ENCODE data around the gene ZNF672. TPM values are rescaled to one million over a fixed set of nuclear protein-coding genes. Genes with fewer than 3 reads are reported as not detected.
A peak's percentile ranks its signal among the peaks of the same experiment; 100 is the strongest.
"Not testable (repeated sequence)": the region's sequence is repeated elsewhere in the genome, so short reads cannot be mapped to it uniquely, and the experiment has no call there.

Gene ZNF672
- polyA plus RNA-seq, 3 donors from 2014 or later = 17.1 to 36.9 (median 29.3) TPM

- no peaks in the 10 kb centered on the region for H3K36me3 Mint-ChIP-seq
- H3K4me1 Mint-ChIP-seq = peaks cover under 1 to 7% of the 10 kb centered on the region in 2 donors
- no peaks in the 10 kb centered on the region for H3K9me3 Mint-ChIP-seq
- H3K27me3 Mint-ChIP-seq (ENCODE audit: low read depth in 3 of 3) = peaks cover 3 to 9% (median 6%) of the 10 kb centered on the region in 3 donors
- no peak overlapping the region for H3K27ac Mint-ChIP-seq
- H3K4me3 Mint-ChIP-seq = no peak overlapping the region
- no peak for DNase-seq
Measured at GRCh38 chr1:248881261-248881660, 43.2 kb downstream of the ZNF672 start.

GRCh38 chr1:248882427-248882826, 44.4 kb downstream of the ZNF672 start:
- not testable (repeated sequence) for H3K9me3 Mint-ChIP-seq; H3K4me3 Mint-ChIP-seq; H3K27me3 Mint-ChIP-seq (ENCODE audit: low read depth in 3 of 3); H3K4me1 Mint-ChIP-seq; H3K27ac Mint-ChIP-seq; DNase-seq; H3K36me3 Mint-ChIP-seq

- Mint-ChIP-seq H3K4me3 (no peak overlapping the region), H3K4me1 (no peaks in the 10 kb centered on the region), H3K27me3 (ENCODE audit: low read depth in 3 of 3) (peaks cover 4 to 6% (median 5%) of the 10 kb centered on the region in 3 donors), H3K9me3 (no peaks in the 10 kb centered on the region), H3K36me3 (no peaks in the 10 kb centered on the region), H3K27ac (no peak overlapping the region)
- no peak for DNase-seq
Measured at GRCh38 chr1:248884632-248885295, 46.7 kb downstream of the ZNF672 start.

- Mint-ChIP-seq H3K9me3 (no peaks in the 10 kb centered on the region), H3K4me1 (no peaks in the 10 kb centered on the region), H3K27ac (peak overlapping the region in 1 of 6 donors; percentile 22), H3K36me3 (no peaks in the 10 kb centered on the region), H3K4me3 (no peak overlapping the region), H3K27me3 (ENCODE audit: low read depth in 3 of 3) (peaks cover 5 to 6% (median 5%) of the 10 kb centered on the region in 3 donors)
- no peak for DNase-seq
Measured at GRCh38 chr1:248885646-248886045, 47.6 kb downstream of the ZNF672 start.

GRCh38 chr1:248886237-248886895, 48.3 kb downstream of the ZNF672 start:
- Mint-ChIP-seq H3K9me3 (no peaks in the 10 kb centered on the region), H3K27me3 (ENCODE audit: low read depth in 3 of 3) (peaks cover 4 to 7% (median 5%) of the 10 kb centered on the region in 3 donors), H3K36me3 (no peaks in the 10 kb centered on the region), H3K4me1 (no peaks in the 10 kb centered on the region), H3K4me3 (no peak overlapping the region), H3K27ac (no peak overlapping the region)
- no peak for DNase-seq

GRCh38 chr1:248889914-248890243, 51.9 kb downstream of the ZNF672 start:
- peaks cover 2 to 14% (median 3%) of the 10 kb centered on the region in 3 donors for H3K27me3 Mint-ChIP-seq (ENCODE audit: low read depth in 3 of 3)
- not testable (repeated sequence) for DNase-seq, H3K9me3 Mint-ChIP-seq, H3K27ac Mint-ChIP-seq, H3K4me1 Mint-ChIP-seq, H3K36me3 Mint-ChIP-seq, H3K4me3 Mint-ChIP-seq

- Mint-ChIP-seq H3K9me3 (no peaks in the 10 kb centered on the region), H3K27ac (no peak overlapping the region), H3K27me3 (ENCODE audit: low read depth in 3 of 3) (peaks cover 2 to 16% (median 3%) of the 10 kb centered on the region in 3 donors), H3K4me3 (no peak overlapping the region), H3K36me3 (no peaks in the 10 kb centered on the region), H3K4me1 (no peaks in the 10 kb centered on the region)
- DNase-seq = peak in 1 of 3 donors; percentile 8
Measured at GRCh38 chr1:248890549-248891498, 52.8 kb downstream of the ZNF672 start.

- H3K4me1 Mint-ChIP-seq = no peaks in the 10 kb centered on the region
- no peak overlapping the region for H3K4me3 Mint-ChIP-seq
- H3K9me3 Mint-ChIP-seq = no peaks in the 10 kb centered on the region
- DNase-seq = no peak
- peaks cover 4 to 14% (median 5%) of the 10 kb centered on the region in 3 donors for H3K27me3 Mint-ChIP-seq (ENCODE audit: low read depth in 3 of 3)
- no peak overlapping the region for H3K27ac Mint-ChIP-seq
- no peaks in the 10 kb centered on the region for H3K36me3 Mint-ChIP-seq
Measured at GRCh38 chr1:248891758-248892157, 53.7 kb downstream of the ZNF672 start.

GRCh38 chr1:248892590-248892989, 54.6 kb downstream of the ZNF672 start:
- no peaks in the 10 kb centered on the region for H3K9me3 Mint-ChIP-seq
- H3K4me3 Mint-ChIP-seq = no peak overlapping the region
- H3K4me1 Mint-ChIP-seq = no peaks in the 10 kb centered on the region
- H3K27ac Mint-ChIP-seq = no peak overlapping the region
- no peaks in the 10 kb centered on the region for H3K36me3 Mint-ChIP-seq
- DNase-seq = no peak
- peaks cover 5 to 14% (median 7%) of the 10 kb centered on the region in 3 donors for H3K27me3 Mint-ChIP-seq (ENCODE audit: low read depth in 3 of 3)

- Mint-ChIP-seq H3K27me3 (ENCODE audit: low read depth in 3 of 3) (peaks cover 5 to 22% (median 6%) of the 10 kb centered on the region in 3 donors), H3K36me3 (no peaks in the 10 kb centered on the region), H3K4me3 (no peak overlapping the region), H3K4me1 (no peaks in the 10 kb centered on the region), H3K27ac (no peak overlapping the region), H3K9me3 (no peaks in the 10 kb centered on the region)
- DNase-seq = no peak
Measured at GRCh38 chr1:248894837-248895236, 56.8 kb downstream of the ZNF672 start.

GRCh38 chr1:248897412-248898337, 59.7 kb downstream of the ZNF672 start:
- Mint-ChIP-seq H3K27ac (no peak overlapping the region), H3K27me3 (ENCODE audit: low read depth in 3 of 3) (peaks cover 5 to 22% (median 6%) of the 10 kb centered on the region in 3 donors), H3K36me3 (no peaks in the 10 kb centered on the region), H3K9me3 (no peaks in the 10 kb centered on the region), H3K4me1 (no peaks in the 10 kb centered on the region), H3K4me3 (no peak overlapping the region)
- DNase-seq = no peak

All from immature natural killer cell (primary cell).